Stomach (tissue), 9 donors: Measurements from ENCODE around the gene FERMT3. TPM values are rescaled to one million over a fixed set of nuclear protein-coding genes. Genes with fewer than 3 reads are reported as not detected.

Experiments
- DNase-seq, 2 donors: peaks; one replicate each; pipeline versions ENCODE4 v3.0.0 to v3.0.0-alpha.2; 2013 to 2019
- H3K27ac ChIP-seq, 5 donors: fragments of 200-600 bp in 4 of 5; sonication (generic) in 4 of 5; one replicate each; pipeline ENCODE4 v1.5.1; 2013 to 2019; ENCODE audit warnings: mild to moderate bottlenecking in 1 of 5, moderate library complexity in 1 of 5
- H3K27me3 ChIP-seq, 3 donors: fragments of 200-600 bp; sonication (generic); one replicate each; pipeline ENCODE4 v1.5.1; 2017 to 2019; ENCODE audit warnings: mixed run types in 1 of 3
- H3K36me3 ChIP-seq, 4 donors: fragments of 200-600 bp; sonication (generic); 1 replicate in 3 of 4; 2 replicates in 1 of 4; pipeline ENCODE4 v1.5.1; 2016 to 2019
- H3K4me1 ChIP-seq, 4 donors: fragments of 200-600 bp; sonication (generic); one replicate each; pipeline ENCODE4 v1.5.1; 2016 to 2019
- H3K4me3 ChIP-seq, 4 donors: fragments of 200-600 bp; sonication (generic) in 3 of 4; one replicate each; pipeline ENCODE4 v1.5.1; 2016 to 2019; ENCODE audit warnings: mild to moderate bottlenecking in 1 of 4
- H3K9me3 ChIP-seq, 4 donors: fragments of 200-600 bp; sonication (generic); one replicate each; pipeline ENCODE4 v1.5.1; 2016 to 2019
- CTCF ChIP-seq, 7 experiments: fragments of 450-650 bp in 4 of 7; fragments of 200-600 bp in 3 of 7; sonication (generic) in 3 of 7; IDR thresholded peaks; one replicate each; pipeline ENCODE4 v1.5.1; 2016 to 2019; ENCODE audit warnings: antibody characterized with exemption in 7 of 7, control low read depth in 2 of 7, mild to moderate bottlenecking in 1 of 7
- EP300 ChIP-seq: sonication (generic); formaldehyde crosslinking; IDR thresholded peaks from one replicate; pipeline ENCODE4 v1.6.1; 2017; ENCODE audit warnings: antibody characterized with exemption
- POLR2A ChIP-seq, 4 donors: fragments of 450-650 bp; IDR thresholded peaks; one replicate each; pipeline ENCODE4 v1.6.1; 2016; ENCODE audit warnings: antibody characterized with exemption in 4 of 4, control low read depth in 2 of 4, mild to moderate bottlenecking in 1 of 4, moderate library complexity in 1 of 4
- POLR2AphosphoS5 ChIP-seq, 3 donors: sonication (generic); formaldehyde crosslinking; IDR thresholded peaks; one replicate each; pipeline ENCODE4 v1.6.1; 2016; ENCODE audit warnings: antibody characterized with exemption in 3 of 3
- WGBS, 5 donors: extraction: QIAGEN DNeasy Blood & Tissue Kit in 3 of 5; methylation state at CpG; one replicate each; pipeline versions ENCODE4 v1.1.5 to v1.1.7; 2013 to 2018; 5-methylcytosine and 5-hydroxymethylcytosine counted together
- intact Hi-C: fragments of 100-400 bp; cut with DNase I; formaldehyde crosslinking; loops from one replicate; pipeline ENCODE4 v1.15.1; 2023; ENCODE audit warnings: low total_unique reads
- polyA plus RNA-seq, 3 donors: library from polyadenylated mRNA; stranded (reverse); fragments of 200-250 nt; gene quantifications; one replicate each; pipeline ENCODE4 v1.2.3, GENCODE V29; 2013
- total RNA-seq, 5 donors: library from RNA; depleted of rRNA; stranded (reverse); fragments of >200 nt; gene quantifications; one replicate each; pipeline versions ENCODE4 v1.1.0 to v1.2.3, GENCODE V29; 2014 to 2016
- donor health status: healthy with polysubstance abuse.
- donor health status: Bipolar disorder and iron deficiency.
- donor health status: healthy.

FERMT3 gene
- total and polyA plus RNA-seq, 8 donors: 11.9 to 31.9 (median 18.7) TPM

- DNase-seq: no peak
- 84 to 89% (median 88%) methylated on average over 6 of the region's 6 CpGs for WGBS, 5 donors
Observed at GRCh38 chr11:64216879-64217278, 10.4 kb downstream of the FERMT3 start.

GRCh38 chr11:64218628-64219353, 12.3 kb downstream of the FERMT3 start:
- WGBS, 5 donors: 51 to 58% (median 53%) methylated on average over 5 to 11 of the region's 11 CpGs
- no peaks in the 10 kb centered on the region for H3K9me3 ChIP-seq
- TF ChIP-seq EP300 (no peak), CTCF (IDR thresholded peaks at IDR 0.05) (no peak), POLR2AphosphoS5 (IDR thresholded peaks at IDR 0.05) (no peak), POLR2A (IDR thresholded peaks at IDR 0.05) (no peak)
- intact Hi-C loops: no loop called here
- peak in 1 of 2 donors; percentile 55 for DNase-seq
- no peak overlapping the region for H3K27ac ChIP-seq
- H3K27me3 ChIP-seq: no peaks in the 10 kb centered on the region
- H3K4me1 ChIP-seq: peaks cover 0 to 9% (median 8%) of the 10 kb centered on the region in 4 donors
- H3K4me3 ChIP-seq: no peak overlapping the region
- H3K36me3 ChIP-seq: peaks cover 15 to 70% (median 58%) of the 10 kb centered on the region in 4 donors

More at GRCh38 chr11:64216879-64217278, 10.4 kb downstream of the FERMT3 start:
- TF ChIP-seq EP300 (no peak), CTCF (IDR thresholded peaks at IDR 0.05) (no peak), POLR2A (IDR thresholded peaks at IDR 0.05) (no peak), POLR2AphosphoS5 (IDR thresholded peaks at IDR 0.05) (no peak)
- Histone ChIP-seq H3K36me3 (peaks cover 11 to 72% (median 54%) of the 10 kb centered on the region in 4 donors), H3K4me1 (peaks cover 0 to 8% (median 2%) of the 10 kb centered on the region in 4 donors), H3K27me3 (no peaks in the 10 kb centered on the region), H3K9me3 (no peaks in the 10 kb centered on the region), H3K4me3 (no peak overlapping the region), H3K27ac (no peak overlapping the region)
- intact Hi-C loops: no loop called here

GRCh38 chr11:64219354-64219684, 12.8 kb downstream of the FERMT3 start:
- intact Hi-C loops: no loop called here
- no peaks in the 10 kb centered on the region for H3K27me3 ChIP-seq
- DNase-seq: no peak
- H3K27ac ChIP-seq: no peak overlapping the region
- peaks cover 0 to 11% (median 8%) of the 10 kb centered on the region in 4 donors for H3K4me1 ChIP-seq
- WGBS, 5 donors: 79 to 92% (median 83%) methylated on average over 5 to 7 of the region's 7 CpGs
- peaks cover 15 to 73% (median 59%) of the 10 kb centered on the region in 4 donors for H3K36me3 ChIP-seq
- no peak overlapping the region for H3K4me3 ChIP-seq
- H3K9me3 ChIP-seq: no peaks in the 10 kb centered on the region
- no peak for TF ChIP-seq CTCF (IDR thresholded peaks at IDR 0.05)
- no peak for TF ChIP-seq EP300
- no peak for TF ChIP-seq POLR2A (IDR thresholded peaks at IDR 0.05)
- no peak for TF ChIP-seq POLR2AphosphoS5 (IDR thresholded peaks at IDR 0.05)

- no peaks in the 10 kb centered on the region for H3K27me3 ChIP-seq
- peaks cover 15 to 71% (median 60%) of the 10 kb centered on the region in 4 donors for H3K36me3 ChIP-seq
- intact Hi-C loops: no loop called here
- 88 to 93% (median 91%) methylated on average over 9 to 10 of the region's 10 CpGs for WGBS, 5 donors
- H3K4me1 ChIP-seq: peaks cover 0 to 16% (median 11%) of the 10 kb centered on the region in 4 donors
- H3K4me3 ChIP-seq: no peak overlapping the region
- TF ChIP-seq POLR2AphosphoS5 (IDR thresholded peaks at IDR 0.05): no peak
- no peak for TF ChIP-seq EP300
- TF ChIP-seq POLR2A (IDR thresholded peaks at IDR 0.05): no peak
- no peak for TF ChIP-seq CTCF (IDR thresholded peaks at IDR 0.05)
- H3K27ac ChIP-seq: no peak overlapping the region
- H3K9me3 ChIP-seq: no peaks in the 10 kb centered on the region
- no peak for DNase-seq
Observed at GRCh38 chr11:64219755-64220154, 13.2 kb downstream of the FERMT3 start.
